Fibroblast of villous mesenchyme (primary cell): ENCODE results near the gene STK11IP. TPM values are rescaled to one million over a fixed set of nuclear protein-coding genes. Genes with fewer than 3 reads are reported as not detected.

Experiments used
- DNase-seq: peaks from one replicate; pipeline ENCODE4 v3.0.0-alpha.2; 2010; ENCODE audit warnings: low read depth
- H3K4me3 ChIP-seq: 2 replicates; pipeline ENCODE4 v1.5.1; 2011; ENCODE audit warnings: low read depth, mild to moderate bottlenecking, low read length
- CTCF ChIP-seq: IDR thresholded peaks from 2 replicates; pipeline ENCODE4 v1.5.1; 2012; ENCODE audit warnings: low read depth, mild to moderate bottlenecking, low read length; ENCODE audit not compliant: insufficient read depth
- total RNA-seq: library from RNA; depleted of rRNA; stranded (reverse); fragments of >200 nt; gene quantifications from 2 replicates; pipeline ENCODE4 v1.2.3, GENCODE V29; 2012

Gene STK11IP
- total RNA-seq, 1 donor = 16.4 TPM

DNA sequence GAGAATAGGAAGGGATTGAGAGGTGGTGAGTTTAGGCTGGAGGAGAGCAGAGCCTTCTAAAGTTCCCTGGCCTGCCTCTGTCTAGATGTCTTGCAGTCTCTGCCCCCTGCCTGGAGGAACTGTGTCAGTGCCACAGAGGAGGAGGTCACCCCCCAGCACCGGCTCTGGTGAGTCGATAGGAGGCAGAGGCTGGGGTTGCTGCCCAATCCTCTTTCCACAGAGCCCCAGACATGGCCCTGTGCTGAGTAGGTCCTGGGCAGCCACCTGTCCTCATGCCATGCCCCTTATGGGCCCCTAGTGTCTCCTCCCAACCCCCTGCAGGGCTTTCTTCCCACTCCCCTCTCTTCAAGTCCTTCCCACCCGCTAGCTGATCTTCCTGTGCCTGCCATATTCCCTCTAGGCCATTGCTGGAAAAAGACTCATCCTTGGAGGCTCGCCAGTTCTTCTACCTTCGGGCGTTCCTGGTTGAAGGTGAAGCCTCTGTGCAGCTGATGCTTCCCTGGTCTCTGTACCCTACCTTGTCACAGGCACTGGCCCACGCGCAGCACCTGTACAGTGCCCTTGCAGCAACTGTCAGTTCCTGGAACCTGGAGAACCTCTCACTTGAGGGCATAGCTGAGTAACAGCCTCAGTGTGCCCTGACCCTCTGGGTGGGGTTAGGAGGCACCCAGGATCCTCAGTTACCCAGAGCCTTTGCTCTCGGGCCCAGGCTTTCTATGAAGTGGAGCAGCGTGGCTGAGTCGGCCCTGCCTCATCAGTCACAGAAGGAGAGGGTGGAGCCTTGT is 16.6 kb downstream of the STK11IP start:
- no peak for DNase-seq
- no peak overlapping the region for H3K4me3 ChIP-seq
- no peak for TF ChIP-seq CTCF

DNA sequence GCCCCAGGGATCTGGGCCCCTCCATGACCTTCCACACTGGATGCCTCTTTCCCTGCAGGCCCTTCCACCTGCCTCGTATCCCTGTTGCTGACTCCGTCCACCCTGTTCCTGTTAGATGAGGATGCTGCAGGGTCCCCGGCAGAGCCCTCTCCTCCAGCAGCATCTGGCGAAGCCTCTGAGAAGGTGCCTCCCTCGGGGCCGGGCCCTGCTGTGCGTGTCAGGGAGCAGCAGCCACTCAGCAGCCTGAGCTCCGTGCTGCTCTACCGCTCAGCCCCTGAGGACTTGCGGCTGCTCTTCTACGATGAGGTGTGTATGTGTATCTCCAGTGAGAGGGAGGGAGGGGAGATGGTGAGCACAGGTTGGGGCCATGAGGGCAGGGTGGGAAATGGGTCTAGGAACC is 17.4 kb downstream of the STK11IP start:
- no peak for DNase-seq
- no peak overlapping the region for H3K4me3 ChIP-seq
- TF ChIP-seq CTCF = no peak

- no peak for TF ChIP-seq CTCF
- no peak overlapping the region for H3K4me3 ChIP-seq
- no peak for DNase-seq
These were observed 18.2 kb downstream of the STK11IP start for GRCh38 chr2:219615894-219616293.

GRCh38 chr2:219616550-219616949 is 18.9 kb downstream of the STK11IP start:
- H3K4me3 ChIP-seq = no peak overlapping the region
- no peak for DNase-seq
- no peak for TF ChIP-seq CTCF

GRCh38 chr2:219618733-219619122 is 21.1 kb downstream of the STK11IP start:
- no peak for DNase-seq
- H3K4me3 ChIP-seq = no peak overlapping the region
- TF ChIP-seq CTCF = no peak

GRCh38 chr2:219619235-219619634 is 21.6 kb downstream of the STK11IP start:
- peak; percentile 13 for DNase-seq
- no peak overlapping the region for H3K4me3 ChIP-seq
- TF ChIP-seq CTCF = peak; percentile 22

DNA sequence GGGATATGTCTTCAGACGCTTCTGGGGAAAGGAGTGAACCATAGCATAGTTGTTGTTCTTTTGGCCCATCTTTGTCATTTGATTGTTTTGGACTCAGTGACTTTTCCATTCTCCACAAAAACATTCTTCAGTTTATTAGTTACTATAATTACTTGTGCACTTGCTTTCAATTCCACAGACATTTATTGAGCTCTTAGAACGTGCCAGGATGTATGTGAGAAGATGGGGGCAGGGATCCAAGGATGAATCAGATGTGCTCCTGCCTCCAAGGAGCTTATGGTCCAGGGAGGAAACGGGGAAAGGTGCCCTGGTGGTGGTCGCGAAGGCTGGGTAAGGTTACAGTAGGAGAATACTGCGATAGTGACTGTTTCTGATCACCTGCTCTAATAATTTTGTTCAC is 22.9 kb downstream of the STK11IP start:
- no peak for DNase-seq
- H3K4me3 ChIP-seq = no peak overlapping the region
- no peak for TF ChIP-seq CTCF
